ENCODE results near the gene ASRGL1.
"Not testable (repeated sequence)": the region's sequence is repeated elsewhere in the genome, so short reads cannot be mapped to it uniquely, and the experiment has no call there.

The ASRGL1 gene

GRCh38 chr11:62322524-62322923, 14.7 kb upstream of the ASRGL1 start:
- no peak overlapping the region for H3K4me3 ChIP-seq (ENCODE audit: low read depth, low read length)
- no peak for TF ChIP-seq CTCF (IDR thresholded peaks at IDR 0.05; ENCODE audit: borderline replicate concordance, insufficient read depth, low read depth, low read length)

- TF ChIP-seq CTCF (IDR thresholded peaks at IDR 0.05; ENCODE audit: borderline replicate concordance, insufficient read depth, low read depth, low read length), result peak; percentile 61
These were observed 12.3 kb upstream of the ASRGL1 start for GRCh38 chr11:62324731-62325556.

GRCh38 chr11:62325781-62326180, 11.5 kb upstream of the ASRGL1 start:
- not testable (repeated sequence) for H3K4me3 ChIP-seq (ENCODE audit: low read depth, low read length)

More at GRCh38 chr11:62324731-62325556, 12.3 kb upstream of the ASRGL1 start:
- H3K4me3 ChIP-seq (ENCODE audit: low read depth, low read length), result no peak overlapping the region

- not testable (repeated sequence) for H3K4me3 ChIP-seq (ENCODE audit: low read depth, low read length)
These were observed 10.5 kb upstream of the ASRGL1 start for GRCh38 chr11:62326719-62327118.

GRCh38 chr11:62327541-62327940, 9.7 kb upstream of the ASRGL1 start:
- not testable (repeated sequence) for H3K4me3 ChIP-seq (ENCODE audit: low read depth, low read length)

GRCh38 chr11:62331264-62331663, 6.0 kb upstream of the ASRGL1 start:
- H3K4me3 ChIP-seq (ENCODE audit: low read depth, low read length), result not testable (repeated sequence)

- TF ChIP-seq CTCF (IDR thresholded peaks at IDR 0.05; ENCODE audit: borderline replicate concordance, insufficient read depth, low read depth, low read length), result no peak
- H3K4me3 ChIP-seq (ENCODE audit: low read depth, low read length), result no peak overlapping the region
These were observed 3.5 kb upstream of the ASRGL1 start for GRCh38 chr11:62333768-62334167.

- H3K4me3 ChIP-seq (ENCODE audit: low read depth, low read length), result peak overlapping the region; percentile 74
These were observed 322 bp upstream of the ASRGL1 start for GRCh38 chr11:62336949-62337302.

GRCh38 chr11:62338218-62338617, 970 bp downstream of the ASRGL1 start:
- no peak for TF ChIP-seq CTCF (IDR thresholded peaks at IDR 0.05; ENCODE audit: borderline replicate concordance, insufficient read depth, low read depth, low read length)
- peak overlapping the region; percentile 74 for H3K4me3 ChIP-seq (ENCODE audit: low read depth, low read length)

GRCh38 chr11:62340269-62340901, 3.1 kb downstream of the ASRGL1 start:
- peak; percentile 70 for TF ChIP-seq CTCF (IDR thresholded peaks at IDR 0.05; ENCODE audit: borderline replicate concordance, insufficient read depth, low read depth, low read length)
- H3K4me3 ChIP-seq (ENCODE audit: low read depth, low read length), result no peak overlapping the region
